Epithelial cell of esophagus (primary cell): ENCODE data around the gene ZNF518A.
"Not testable (repeated sequence)": the region's sequence is repeated elsewhere in the genome, so short reads cannot be mapped to it uniquely, and the experiment has no call there.

Experiments
- DNase-seq: peaks from one replicate; pipeline ENCODE4 v3.0.0; 2010; ENCODE audit warnings: low read depth
- H3K4me3 ChIP-seq: 2 replicates; pipeline ENCODE4 v1.5.1; 2011; ENCODE audit warnings: mild to moderate bottlenecking, low read length, control low read depth
- CTCF ChIP-seq: IDR thresholded peaks from 2 replicates; pipeline ENCODE4 v1.5.1; 2011; ENCODE audit warnings: low read depth, mild to moderate bottlenecking, low read length, control low read depth, inconsistent platforms; ENCODE audit not compliant: insufficient read depth; ENCODE audit errors: missing control alignments

The ZNF518A gene

GRCh38 chr10:96168546-96168945, 38.4 kb downstream of the ZNF518A start:
- DNase-seq, result peak; percentile 5
- H3K4me3 ChIP-seq, result no peak overlapping the region
- no peak for TF ChIP-seq CTCF

- H3K4me3 ChIP-seq, result no peak overlapping the region
- DNase-seq, result no peak
- no peak for TF ChIP-seq CTCF
Measured at GRCh38 chr10:96170230-96170629, 40.1 kb downstream of the ZNF518A start.

GRCh38 chr10:96172666-96173065, 42.6 kb downstream of the ZNF518A start:
- no peak overlapping the region for H3K4me3 ChIP-seq
- DNase-seq, result no peak
- no peak for TF ChIP-seq CTCF

- H3K4me3 ChIP-seq, result no peak overlapping the region
- TF ChIP-seq CTCF, result no peak
- DNase-seq, result no peak
Measured at GRCh38 chr10:96176985-96177384, 46.9 kb downstream of the ZNF518A start.

GRCh38 chr10:96188421-96188820, 58.3 kb downstream of the ZNF518A start:
- no peak for DNase-seq
- H3K4me3 ChIP-seq, result no peak overlapping the region
- TF ChIP-seq CTCF, result no peak

- no peak for DNase-seq
- TF ChIP-seq CTCF, result no peak
- H3K4me3 ChIP-seq, result no peak overlapping the region
Measured at GRCh38 chr10:96188916-96189315, 58.8 kb downstream of the ZNF518A start.

GRCh38 chr10:96189505-96189904, 59.4 kb downstream of the ZNF518A start:
- DNase-seq, H3K4me3 ChIP-seq: not testable (repeated sequence)

GRCh38 chr10:96201525-96201924, 71.4 kb downstream of the ZNF518A start:
- TF ChIP-seq CTCF, result no peak
- DNase-seq, result no peak
- no peak overlapping the region for H3K4me3 ChIP-seq
